HepG2 (cell line): Measurements from ENCODE around the gene PARD3. TPM values are rescaled to one million over a fixed set of nuclear protein-coding genes. Genes with fewer than 3 reads are reported as not detected.

ENCODE experiments used
- ATAC-seq: fragments of 200-7000 bp; cut with Tn5 transposase; 3 replicates; pipeline ENCODE4 v1.9.1; 2020; ENCODE audit warnings: mild to moderate bottlenecking, moderate library complexity
- BruUV-seq: library from RNA; stranded (reverse); fragments of 400-500 nt; replicated peaks from 2 replicates; lab custom pipeline; 2021; lab: Mats Ljungman, UMichigan
- CTCF ChIA-PET: fragments of 300-600 bp; formaldehyde crosslinking; extraction: SDS; loops from one replicate; lab custom pipeline; 2021; ENCODE audit warnings: low total read pairs, inconsistent platforms, low intra/inter-chr PET ratio; lab: Yijun Ruan, JAX
- POLR2A ChIA-PET: fragments of 350-600 bp; sonication (Branson Sonifier 250); formaldehyde crosslinking; loops from one replicate; lab custom pipeline; 2020; ENCODE audit warnings: antibody characterized with exemption, inconsistent platforms; lab: Yijun Ruan, JAX
- DNase-seq: peaks from one replicate; pipeline ENCODE4 v3.0.0-alpha.2; 2015; ENCODE audit warnings: low spot score
- FAIRE-seq: peaks from 3 replicates; lab custom pipeline; 2011; peaks lifted over from hg19 to GRCh38; lab: Jason Lieb, UNC
- H2AFZ ChIP-seq: one replicate; pipeline ENCODE4 v1.6.1; 2011; ENCODE audit warnings: low read length, inconsistent platforms
- H3K27ac ChIP-seq: fragments of 300-600 bp; 3 replicates; pipeline ENCODE4 v1.8.0; 2011; ENCODE audit warnings: mixed run types, mild to moderate bottlenecking, mixed read lengths, low read length, inconsistent platforms; ENCODE audit not compliant: insufficient read depth; ENCODE audit errors: extremely low read length
- H3K27me3 ChIP-seq, 2 experiments: fragments of 200-600 bp in 1 of 2; 2 replicates in 1 of 2; 3 replicates in 1 of 2; pipeline versions ENCODE4 v1.6.0 to v1.8.0; 2011; ENCODE audit warnings: low read length in 2 of 2, mild to moderate bottlenecking in 2 of 2, moderate library complexity in 2 of 2, inconsistent platforms in 1 of 2; ENCODE audit not compliant: insufficient read depth in 2 of 2, control insufficient read depth in 1 of 2
- H3K36me3 ChIP-seq, 2 experiments: fragments of 200-600 bp in 1 of 2; replicated peaks in 1 of 2; 2 replicates in 1 of 2; 3 replicates in 1 of 2; pipeline versions ENCODE4 v1.5.1 to v1.8.0; 2011; ENCODE audit warnings: low read length in 2 of 2, inconsistent platforms in 1 of 2; ENCODE audit not compliant: insufficient read depth in 2 of 2, control insufficient read depth in 1 of 2
- H3K4me1 ChIP-seq: 2 replicates; pipeline ENCODE4 v1.5.1; 2012; ENCODE audit warnings: low read length, inconsistent platforms; ENCODE audit not compliant: insufficient read depth
- H3K4me2 ChIP-seq: 2 replicates; pipeline ENCODE4 v1.6.0; 2011; ENCODE audit warnings: low read depth, low read length, inconsistent platforms
- H3K4me3 ChIP-seq, 3 experiments: fragments of 200-600 bp in 1 of 3; sonication (generic), shearing (Covaris generic) in 1 of 3; replicated peaks in 1 of 3; 2 replicates each; pipeline ENCODE4 v1.5.1; 2011 to 2016; ENCODE audit warnings: low read length in 3 of 3, inconsistent platforms in 2 of 3, low read depth in 2 of 3, mild to moderate bottlenecking in 2 of 3, control low read depth in 1 of 3, mixed read lengths in 1 of 3; ENCODE audit not compliant: insufficient read depth in 1 of 3
- H3K79me2 ChIP-seq: one replicate; pipeline ENCODE4 v1.6.1; 2011; ENCODE audit warnings: low read length, inconsistent platforms; ENCODE audit not compliant: insufficient read depth
- H3K9ac ChIP-seq: 2 replicates; pipeline ENCODE4 v1.6.0; 2011; ENCODE audit warnings: mild to moderate bottlenecking, low read depth, low read length, inconsistent platforms; ENCODE audit not compliant: insufficient read depth
- H3K9me3 ChIP-seq: 2 replicates; pipeline ENCODE4 v1.5.1; 2012; ENCODE audit warnings: mild to moderate bottlenecking, low read length
- H4K20me1 ChIP-seq: 2 replicates; pipeline ENCODE4 v1.6.0; 2011; ENCODE audit warnings: inconsistent platforms, mild to moderate bottlenecking, low read length, moderate library complexity; ENCODE audit not compliant: insufficient read depth
- FOXJ3 ChIP-seq: sonication (generic); formaldehyde crosslinking; IDR thresholded peaks from 2 replicates; pipeline ENCODE4 v1.4.0; 2020; ENCODE audit warnings: missing genetic modification reagents, mild to moderate bottlenecking, borderline replicate concordance
- GATAD2A ChIP-seq: IDR thresholded peaks from 2 replicates; pipeline ENCODE4 v1.6.1; 2016
- HNRNPK ChIP-seq: fragments of 200-400 bp; formaldehyde crosslinking; IDR thresholded peaks from 2 replicates; pipeline ENCODE4 v1.6.1; 2018; ENCODE audit warnings: low read length, low read depth, moderate library complexity, mild to moderate bottlenecking; ENCODE audit not compliant: poor library complexity, severe bottlenecking
- MAFF ChIP-seq: IDR thresholded peaks from 2 replicates; pipeline ENCODE4 v1.6.1; 2011; ENCODE audit warnings: low read depth, low read length, improper control_type of control experiment
- NCOA1 ChIP-seq: sonication (generic); formaldehyde crosslinking; IDR thresholded peaks from 2 replicates; pipeline ENCODE4 v1.9.0; 2021; ENCODE audit warnings: missing genetic modification reagents
- RFX3 ChIP-seq: IDR thresholded peaks from 2 replicates; pipeline ENCODE4 v1.6.1; 2016; ENCODE audit warnings: missing biosample characterization, missing genetic modification reagents
- THRA ChIP-seq: sonication (generic); formaldehyde crosslinking; IDR thresholded peaks from 2 replicates; pipeline ENCODE4 v1.4.0; 2020; ENCODE audit warnings: missing genetic modification reagents, borderline replicate concordance
- ZKSCAN1 ChIP-seq: fragments of 150-350 bp; IDR thresholded peaks from 2 replicates; pipeline ENCODE4 v1.6.1; 2014; ENCODE audit warnings: low read length
- ZNF235 ChIP-seq: sonication (generic); formaldehyde crosslinking; IDR thresholded peaks from 2 replicates; pipeline ENCODE4 v1.8.1; 2023; ENCODE audit warnings: mild to moderate bottlenecking, missing genetic modification reagents, borderline replicate concordance
- ZNF784 ChIP-seq: sonication (generic); formaldehyde crosslinking; IDR thresholded peaks from 2 replicates; pipeline ENCODE4 v1.5.1; 2020; ENCODE audit warnings: missing genetic modification reagents, mild to moderate bottlenecking, borderline replicate concordance
- ZSCAN9 ChIP-seq: IDR thresholded peaks from 2 replicates; pipeline ENCODE4 v1.6.1; 2016; ENCODE audit warnings: borderline replicate concordance
- WGBS: methylation state at CpG from one replicate; pipeline ENCODE4 v1.1.6; 2017; ENCODE audit warnings: low lambda C conversion rate; 5-methylcytosine and 5-hydroxymethylcytosine counted together
- in situ Hi-C: cut with HindIII; loops from 2 replicates; pipeline ENCODE4 v1.10.0; 2017; ENCODE audit warnings: low pct_unique_long_range_greater_than_20kb; ENCODE audit not compliant: extremely low pct_ligation_motif_present
- intact Hi-C: fragments of 100-400 bp; cut with micrococcal nuclease; formaldehyde crosslinking; loops from one replicate; pipeline ENCODE4 v1.10.0; 2022; ENCODE audit not compliant: unreplicated experiment
- polyA plus RNA-seq, 8 experiments: library from polyadenylated mRNA; depleted of rRNA in 3 of 8; stranded (reverse) in 7 of 8; unstranded in 1 of 8; fragments of >200 nt; fragmentation: Illumina TruSeq in 4 of 8; extraction: Trizol in 4 of 8; gene quantifications; 2 replicates each; pipeline versions ENCODE4 v1.2.1 to v1.2.3, GENCODE V29; 2011 to 2016; ENCODE audit warnings: low read depth in 4 of 8, missing spikeins in 1 of 8, mixed read lengths in 1 of 8; ENCODE audit not compliant: insufficient read depth in 1 of 8
- total RNA-seq, 5 experiments: library from RNA; depleted of rRNA; stranded (reverse); fragments of >200 nt; fragmentation: Illumina TruSeq; extraction: Trizol; gene quantifications; 2 replicates each; pipeline ENCODE4 v1.2.3, GENCODE V29; 2016; ENCODE audit warnings: low read depth in 1 of 5
- TF ChIP-seq, protein P1 (sequence below): sonication (generic); formaldehyde crosslinking; IDR thresholded peaks from 2 replicates; pipeline ENCODE4 v1.5.1; 2020; ENCODE audit warnings: mild to moderate bottlenecking, missing genetic modification reagents, borderline replicate concordance
- TF ChIP-seq, protein P2 (sequence below): sonication (generic); formaldehyde crosslinking; IDR thresholded peaks from 2 replicates; pipeline ENCODE4 v1.5.0; 2020; ENCODE audit warnings: missing genetic modification reagents, mild to moderate bottlenecking, borderline replicate concordance

PARD3 gene
- total and polyA plus RNA-seq, 2 of the 13 experiments (the other 11 are each of a cell fraction or from before 2014, with no cell fraction given) = 40.9 to 60.0 TPM

DNA sequence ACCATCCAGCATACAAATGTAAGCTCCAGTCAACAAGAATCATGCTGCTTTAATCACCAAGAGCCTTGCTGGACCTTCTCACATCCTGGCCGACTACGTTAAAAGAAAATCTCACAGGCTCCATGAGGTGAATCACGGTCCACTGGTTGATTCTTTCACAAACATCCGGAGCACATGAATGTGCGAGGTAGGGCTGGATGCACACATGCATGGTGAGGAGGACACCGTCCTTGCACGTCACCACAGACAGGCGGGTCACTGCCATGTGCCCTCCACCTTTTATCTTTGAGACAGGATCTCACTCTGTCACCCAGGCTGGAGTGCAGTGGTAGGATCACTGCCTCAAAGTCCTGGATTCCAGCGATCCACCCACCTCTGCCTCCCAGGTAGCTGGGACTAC is 265.1 kb downstream of the PARD3 start:
- Histone ChIP-seq H3K9me3 (no peaks in the 10 kb centered on the region), H3K9ac (no peak overlapping the region), H3K4me3 (no peak overlapping the region), H4K20me1 (0 out of 2 replicates have a peak, but pooled peaks cover 2% of the 10 kb centered on the region), H3K36me3 (no peaks in the 10 kb centered on the region), H3K4me1 (peaks cover 15% of the 10 kb centered on the region), H3K27me3 (no peaks in the 10 kb centered on the region), H3K4me2 (no peak overlapping the region), H2AFZ (no peak overlapping the region), H3K79me2 (peaks cover 6% of the 10 kb centered on the region), H3K27ac (no peak overlapping the region)
- intact Hi-C loops (no loop called here), in situ Hi-C loops (no loop called here)
- ChIA-PET POLR2A (no interaction called here), CTCF (no interaction called here)
- BruUV-seq = no TSS peak
- 100% methylated on average over 6 of the region's 9 CpGs for WGBS
- FAIRE-seq (no peak), DNase-seq (no peak), ATAC-seq (no peak)
- no peak for TF ChIP-seq FOXJ3 (CRISPR knock-in tag)
- TF ChIP-seq, protein P1, sequence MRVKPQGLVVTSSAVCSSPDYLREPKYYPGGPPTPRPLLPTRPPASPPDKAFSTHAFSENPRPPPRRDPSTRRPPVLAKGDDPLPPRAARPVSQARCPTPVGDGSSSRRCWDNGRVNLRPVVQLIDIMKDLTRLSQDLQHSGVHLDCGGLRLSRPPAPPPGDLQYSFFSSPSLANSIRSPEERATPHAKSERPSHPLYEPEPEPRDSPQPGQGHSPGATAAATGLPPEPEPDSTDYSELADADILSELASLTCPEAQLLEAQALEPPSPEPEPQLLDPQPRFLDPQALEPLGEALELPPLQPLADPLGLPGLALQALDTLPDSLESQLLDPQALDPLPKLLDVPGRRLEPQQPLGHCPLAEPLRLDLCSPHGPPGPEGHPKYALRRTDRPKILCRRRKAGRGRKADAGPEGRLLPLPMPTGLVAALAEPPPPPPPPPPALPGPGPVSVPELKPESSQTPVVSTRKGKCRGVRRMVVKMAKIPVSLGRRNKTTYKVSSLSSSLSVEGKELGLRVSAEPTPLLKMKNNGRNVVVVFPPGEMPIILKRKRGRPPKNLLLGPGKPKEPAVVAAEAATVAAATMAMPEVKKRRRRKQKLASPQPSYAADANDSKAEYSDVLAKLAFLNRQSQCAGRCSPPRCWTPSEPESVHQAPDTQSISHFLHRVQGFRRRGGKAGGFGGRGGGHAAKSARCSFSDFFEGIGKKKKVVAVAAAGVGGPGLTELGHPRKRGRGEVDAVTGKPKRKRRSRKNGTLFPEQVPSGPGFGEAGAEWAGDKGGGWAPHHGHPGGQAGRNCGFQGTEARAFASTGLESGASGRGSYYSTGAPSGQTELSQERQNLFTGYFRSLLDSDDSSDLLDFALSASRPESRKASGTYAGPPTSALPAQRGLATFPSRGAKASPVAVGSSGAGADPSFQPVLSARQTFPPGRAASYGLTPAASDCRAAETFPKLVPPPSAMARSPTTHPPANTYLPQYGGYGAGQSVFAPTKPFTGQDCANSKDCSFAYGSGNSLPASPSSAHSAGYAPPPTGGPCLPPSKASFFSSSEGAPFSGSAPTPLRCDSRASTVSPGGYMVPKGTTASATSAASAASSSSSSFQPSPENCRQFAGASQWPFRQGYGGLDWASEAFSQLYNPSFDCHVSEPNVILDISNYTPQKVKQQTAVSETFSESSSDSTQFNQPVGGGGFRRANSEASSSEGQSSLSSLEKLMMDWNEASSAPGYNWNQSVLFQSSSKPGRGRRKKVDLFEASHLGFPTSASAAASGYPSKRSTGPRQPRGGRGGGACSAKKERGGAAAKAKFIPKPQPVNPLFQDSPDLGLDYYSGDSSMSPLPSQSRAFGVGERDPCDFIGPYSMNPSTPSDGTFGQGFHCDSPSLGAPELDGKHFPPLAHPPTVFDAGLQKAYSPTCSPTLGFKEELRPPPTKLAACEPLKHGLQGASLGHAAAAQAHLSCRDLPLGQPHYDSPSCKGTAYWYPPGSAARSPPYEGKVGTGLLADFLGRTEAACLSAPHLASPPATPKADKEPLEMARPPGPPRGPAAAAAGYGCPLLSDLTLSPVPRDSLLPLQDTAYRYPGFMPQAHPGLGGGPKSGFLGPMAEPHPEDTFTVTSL (CRISPR knock-in tag) = no peak
- no peak for TF ChIP-seq GATAD2A (CRISPR knock-in tag)
- TF ChIP-seq RFX3 (CRISPR knock-in tag) = no peak
- no peak for TF ChIP-seq ZSCAN9 (CRISPR knock-in tag)
- no peak for TF ChIP-seq MAFF
- TF ChIP-seq THRA = no peak
- no peak for TF ChIP-seq ZNF235 (CRISPR knock-in tag)
- no peak for TF ChIP-seq NCOA1 (CRISPR knock-in tag)
- TF ChIP-seq, protein P2, sequence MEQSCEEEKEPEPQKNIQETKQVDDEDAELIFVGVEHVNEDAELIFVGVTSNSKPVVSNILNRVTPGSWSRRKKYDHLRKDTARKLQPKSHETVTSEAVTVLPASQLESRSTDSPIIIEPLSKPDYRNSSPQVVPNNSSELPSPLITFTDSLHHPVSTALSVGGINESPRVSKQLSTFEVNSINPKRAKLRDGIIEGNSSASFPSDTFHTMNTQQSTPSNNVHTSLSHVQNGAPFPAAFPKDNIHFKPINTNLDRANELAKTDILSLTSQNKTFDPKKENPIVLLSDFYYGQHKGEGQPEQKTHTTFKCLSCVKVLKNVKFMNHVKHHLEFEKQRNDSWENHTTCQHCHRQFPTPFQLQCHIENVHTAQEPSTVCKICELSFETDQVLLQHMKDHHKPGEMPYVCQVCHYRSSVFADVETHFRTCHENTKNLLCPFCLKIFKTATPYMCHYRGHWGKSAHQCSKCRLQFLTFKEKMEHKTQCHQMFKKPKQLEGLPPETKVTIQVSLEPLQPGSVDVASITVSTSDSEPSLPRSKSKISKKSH (CRISPR knock-in tag) = no peak
- TF ChIP-seq HNRNPK = no peak
- TF ChIP-seq ZKSCAN1 = no peak
- no peak for TF ChIP-seq ZNF784 (CRISPR knock-in tag)
